ENCODE results near the gene WWC1. TPM values are rescaled to one million over a fixed set of nuclear protein-coding genes. Genes with fewer than 3 reads are reported as not detected.

The WWC1 gene
- total RNA-seq, 1 donor from 2014 or later = 2.2 TPM

DNA sequence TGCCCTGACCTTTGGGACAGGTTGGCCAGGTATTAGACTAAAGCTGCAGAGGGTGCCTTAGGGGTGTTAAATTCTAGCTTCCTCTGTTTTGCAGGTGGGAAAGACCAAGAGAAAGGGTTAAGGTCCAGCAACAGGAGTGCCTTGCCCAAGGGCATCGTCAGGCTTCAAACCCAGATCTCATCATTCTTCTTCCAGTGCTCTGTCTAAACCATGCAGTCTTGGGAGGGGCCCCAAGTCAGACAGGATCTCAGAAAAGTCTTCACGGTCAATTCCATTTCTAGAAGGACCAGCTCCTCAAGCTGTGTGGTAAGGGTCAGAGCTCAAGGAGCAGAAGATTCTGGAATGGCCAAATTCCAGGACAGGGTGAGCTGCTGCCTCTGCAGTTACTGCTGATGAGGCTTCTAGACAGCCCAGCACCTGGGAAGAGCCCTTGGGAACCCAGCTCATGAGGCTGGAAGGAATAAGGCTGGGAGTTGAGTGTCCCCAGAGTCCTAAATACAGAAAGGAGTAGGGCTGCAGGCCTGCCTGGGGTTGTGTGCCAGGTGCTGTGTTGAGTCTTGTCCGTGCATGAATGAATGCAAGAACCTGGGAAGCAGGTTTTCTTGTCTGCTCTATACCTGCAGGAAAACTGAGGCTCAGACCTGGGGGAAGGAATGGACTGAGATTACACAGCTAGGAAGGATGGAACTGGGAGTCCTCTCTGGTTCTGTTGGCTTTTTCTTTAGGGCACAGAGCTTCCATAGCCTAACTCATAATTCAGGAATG is 69.3 kb downstream of the WWC1 start:
- intact Hi-C loops (cut with micrococcal nuclease) = no loop called here
- no peak overlapping the region for H3K27ac ChIP-seq (replicated peaks)

DNA sequence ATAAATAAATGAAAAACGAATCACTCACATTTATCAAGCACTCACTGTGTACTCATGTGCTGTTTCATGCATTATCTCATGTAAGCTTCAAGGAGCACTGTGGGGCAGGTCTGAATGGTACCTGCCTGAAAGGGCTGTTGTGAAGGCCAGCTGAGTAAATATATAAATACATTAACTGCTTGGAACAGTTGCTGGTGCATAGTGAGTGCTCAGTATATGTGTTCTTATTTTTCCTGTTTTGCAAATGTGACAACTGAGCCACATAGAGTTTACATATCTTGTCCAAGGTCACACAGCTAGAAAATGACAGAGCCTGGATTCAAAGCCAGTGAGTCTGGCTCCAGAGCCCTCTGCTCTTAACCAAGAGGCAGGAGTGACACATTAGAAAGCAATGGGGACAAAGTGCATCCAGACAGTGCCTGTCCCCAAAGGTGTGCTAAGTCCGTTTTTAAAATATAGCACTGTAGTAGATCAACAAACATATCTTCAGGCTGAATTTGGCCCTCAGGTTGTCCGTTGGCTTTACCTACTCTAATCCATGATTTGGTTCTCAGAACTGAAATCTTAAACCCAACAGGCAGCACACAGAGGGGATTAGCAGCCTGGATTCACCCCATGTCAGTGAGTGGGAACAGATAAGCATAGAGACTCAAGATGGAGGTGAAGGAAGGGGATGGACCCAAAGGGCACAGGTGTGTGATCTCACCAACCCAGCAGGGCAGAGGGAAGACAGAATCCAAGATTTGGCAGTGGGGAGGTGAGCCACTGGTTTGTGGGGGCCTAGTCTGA is 70.8 kb downstream of the WWC1 start:
- H3K27me3 ChIP-seq (ENCODE audit: low read depth) = peaks cover 10% of the 10 kb centered on the region
- H3K36me3 ChIP-seq = no peaks in the 10 kb centered on the region
- H3K4me1 ChIP-seq = peaks cover 7% of the 10 kb centered on the region
- no peak overlapping the region for H3K27ac ChIP-seq (replicated peaks)
- intact Hi-C loops (cut with micrococcal nuclease) = no loop called here
- TF ChIP-seq, protein P1, sequence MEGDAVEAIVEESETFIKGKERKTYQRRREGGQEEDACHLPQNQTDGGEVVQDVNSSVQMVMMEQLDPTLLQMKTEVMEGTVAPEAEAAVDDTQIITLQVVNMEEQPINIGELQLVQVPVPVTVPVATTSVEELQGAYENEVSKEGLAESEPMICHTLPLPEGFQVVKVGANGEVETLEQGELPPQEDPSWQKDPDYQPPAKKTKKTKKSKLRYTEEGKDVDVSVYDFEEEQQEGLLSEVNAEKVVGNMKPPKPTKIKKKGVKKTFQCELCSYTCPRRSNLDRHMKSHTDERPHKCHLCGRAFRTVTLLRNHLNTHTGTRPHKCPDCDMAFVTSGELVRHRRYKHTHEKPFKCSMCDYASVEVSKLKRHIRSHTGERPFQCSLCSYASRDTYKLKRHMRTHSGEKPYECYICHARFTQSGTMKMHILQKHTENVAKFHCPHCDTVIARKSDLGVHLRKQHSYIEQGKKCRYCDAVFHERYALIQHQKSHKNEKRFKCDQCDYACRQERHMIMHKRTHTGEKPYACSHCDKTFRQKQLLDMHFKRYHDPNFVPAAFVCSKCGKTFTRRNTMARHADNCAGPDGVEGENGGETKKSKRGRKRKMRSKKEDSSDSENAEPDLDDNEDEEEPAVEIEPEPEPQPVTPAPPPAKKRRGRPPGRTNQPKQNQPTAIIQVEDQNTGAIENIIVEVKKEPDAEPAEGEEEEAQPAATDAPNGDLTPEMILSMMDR (IDR thresholded peaks at IDR 0.05; ENCODE audit: borderline replicate concordance) = no peak
- no peaks in the 10 kb centered on the region for H3K9me3 ChIP-seq (replicated peaks)
- no peak overlapping the region for H3K4me3 ChIP-seq
- no peak for DNase-seq

More for the DNA sequence above, 69.3 kb downstream of the WWC1 start:
- Histone ChIP-seq H3K4me3 (no peak overlapping the region), H3K27me3 (ENCODE audit: low read depth) (peaks cover 10% of the 10 kb centered on the region), H3K36me3 (no peaks in the 10 kb centered on the region), H3K4me1 (peaks cover 7% of the 10 kb centered on the region), H3K9me3 (replicated peaks) (no peaks in the 10 kb centered on the region)
- no peak for DNase-seq
- TF ChIP-seq, protein P1 (IDR thresholded peaks at IDR 0.05; ENCODE audit: borderline replicate concordance) = no peak

DNA sequence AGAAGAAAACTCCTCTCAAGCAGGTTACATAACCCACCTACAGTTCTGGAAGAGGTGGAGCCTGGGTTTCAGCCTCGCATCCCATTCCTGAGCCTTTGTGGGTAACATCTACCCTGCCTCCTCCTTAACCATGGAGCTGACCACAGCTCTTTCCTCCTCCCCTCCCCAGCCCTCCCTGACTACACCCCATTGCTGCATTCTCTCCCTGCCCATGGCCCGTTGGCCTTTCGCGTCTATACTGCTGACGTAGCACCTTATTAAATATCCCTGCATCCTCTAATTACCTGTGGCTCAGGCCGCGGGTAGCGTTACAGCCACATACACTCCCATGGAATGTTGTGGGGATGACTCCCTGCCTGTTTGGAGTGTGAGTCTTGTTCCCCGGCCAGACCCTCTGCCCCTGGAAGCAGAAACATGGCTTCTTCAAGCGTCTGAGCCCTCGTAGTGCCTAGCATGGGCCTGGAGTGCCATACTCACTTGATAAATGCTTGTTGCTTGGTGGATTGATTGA is 72.8 kb downstream of the WWC1 start:
- Histone ChIP-seq H3K9me3 (replicated peaks) (no peaks in the 10 kb centered on the region), H3K36me3 (no peaks in the 10 kb centered on the region), H3K27ac (replicated peaks) (no peak overlapping the region), H3K4me1 (peaks cover 7% of the 10 kb centered on the region), H3K27me3 (ENCODE audit: low read depth) (peaks cover 10% of the 10 kb centered on the region), H3K4me3 (no peak overlapping the region)
- TF ChIP-seq, protein P1 (IDR thresholded peaks at IDR 0.05; ENCODE audit: borderline replicate concordance) = no peak
- DNase-seq = no peak
- intact Hi-C loops (cut with micrococcal nuclease) = no loop called here

DNA sequence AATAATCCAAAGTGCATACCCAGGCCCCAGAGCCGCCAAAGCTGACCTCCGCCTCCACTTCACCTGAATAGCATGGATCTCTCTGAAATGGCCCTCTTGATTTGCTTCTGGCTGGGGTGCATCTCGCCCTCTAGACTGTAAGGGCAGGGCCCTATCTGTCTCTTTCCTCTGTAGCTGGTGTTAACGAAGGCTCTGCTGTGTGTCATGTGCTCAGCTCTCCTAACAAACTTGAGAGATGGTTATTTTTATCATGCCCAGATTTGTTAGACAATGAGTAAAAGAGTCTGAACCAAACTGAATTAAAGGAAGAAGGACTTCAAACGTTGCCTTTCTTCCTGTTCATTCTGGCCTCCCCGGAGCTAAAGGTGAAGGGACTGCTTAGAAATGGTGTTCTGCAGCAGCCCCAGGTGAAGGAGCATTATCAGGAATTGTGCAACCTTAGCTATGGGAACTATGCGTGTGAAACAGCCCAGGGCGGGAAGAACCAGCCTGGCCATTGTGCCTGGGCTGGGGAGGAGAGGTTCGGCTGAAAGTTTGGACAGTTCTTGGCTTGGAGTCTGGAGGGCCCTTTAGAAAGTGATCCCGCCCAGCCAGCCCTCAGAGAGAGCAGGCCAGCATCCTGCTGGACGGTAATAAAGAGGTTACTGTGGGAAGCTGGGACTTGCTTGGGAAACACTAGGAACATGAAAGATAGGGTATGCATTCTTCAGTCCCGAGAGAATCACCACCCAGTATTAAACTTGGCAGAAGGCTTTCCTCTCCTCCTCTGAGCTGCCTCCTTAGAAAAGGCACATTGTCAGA is 73.5 kb downstream of the WWC1 start:
- Histone ChIP-seq H3K4me3 (no peak overlapping the region), H3K36me3 (no peaks in the 10 kb centered on the region), H3K4me1 (peaks cover 7% of the 10 kb centered on the region), H3K27me3 (ENCODE audit: low read depth) (peaks cover 15% of the 10 kb centered on the region), H3K27ac (replicated peaks) (no peak overlapping the region), H3K9me3 (replicated peaks) (no peaks in the 10 kb centered on the region)
- intact Hi-C loops (cut with micrococcal nuclease) = no loop called here
- TF ChIP-seq, protein P1 (IDR thresholded peaks at IDR 0.05; ENCODE audit: borderline replicate concordance) = no peak
- no peak for DNase-seq

DNA sequence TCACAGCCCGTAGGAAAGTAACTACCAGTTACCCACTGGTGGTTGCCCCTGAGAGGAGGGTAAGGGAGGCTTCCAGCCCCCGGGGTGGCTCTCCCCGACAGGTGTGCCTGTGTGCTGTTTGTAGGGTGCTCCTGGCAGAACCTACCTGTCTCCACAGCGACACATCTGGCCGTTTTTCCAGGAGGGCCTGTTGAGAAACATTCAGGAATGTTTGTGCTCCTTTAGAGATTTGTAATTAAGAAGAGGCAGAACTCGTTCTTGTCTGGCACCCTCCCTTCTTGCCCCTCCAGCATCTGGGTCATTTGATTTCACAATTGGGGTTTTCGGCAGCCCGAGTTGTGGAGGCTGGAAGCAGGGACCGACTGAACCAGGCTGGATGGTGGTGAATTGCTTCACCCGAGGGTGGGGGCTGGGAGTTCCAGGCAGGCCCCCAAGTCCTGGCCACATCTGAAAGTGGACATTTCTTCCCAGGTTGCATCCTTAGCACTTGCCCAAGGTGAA is 74.2 kb downstream of the WWC1 start:
- Histone ChIP-seq H3K27ac (replicated peaks) (no peak overlapping the region), H3K4me1 (peaks cover 7% of the 10 kb centered on the region), H3K4me3 (no peak overlapping the region), H3K27me3 (ENCODE audit: low read depth) (peaks cover 21% of the 10 kb centered on the region), H3K9me3 (replicated peaks) (no peaks in the 10 kb centered on the region), H3K36me3 (no peaks in the 10 kb centered on the region)
- no peak for DNase-seq
- intact Hi-C loops (cut with micrococcal nuclease) = no loop called here
- TF ChIP-seq, protein P1 (IDR thresholded peaks at IDR 0.05; ENCODE audit: borderline replicate concordance) = no peak

Data from left ventricle myocardium inferior (tissue), 1 donor.